Measurements from ENCODE around the gene PGP.
A peak's percentile ranks its signal among the peaks of the same experiment; 100 is the strongest.
"Not testable (repeated sequence)": the region's sequence is repeated elsewhere in the genome, so short reads cannot be mapped to it uniquely, and the experiment has no call there.

PGP gene

DNA sequence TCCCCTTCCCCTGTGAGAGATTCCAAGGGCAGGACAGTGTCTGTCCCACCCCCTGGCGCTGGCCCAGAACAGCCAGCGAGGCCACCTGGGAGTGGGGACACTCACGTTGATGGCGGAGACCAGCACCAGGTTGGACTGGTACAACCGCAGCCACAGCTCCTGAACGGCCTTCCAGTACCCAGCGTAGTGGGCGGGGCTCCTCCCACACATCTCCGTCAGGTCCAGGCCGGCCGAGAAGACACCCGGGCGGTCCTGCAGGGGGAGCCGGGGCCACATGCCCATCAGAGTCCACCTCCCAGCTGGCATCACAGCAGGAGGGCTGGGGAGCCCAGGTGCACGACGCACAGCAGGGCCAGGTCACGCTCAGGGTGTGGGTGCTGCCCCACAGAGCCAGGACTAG is 29.7 kb upstream of the PGP start:
- H3K27ac ChIP-seq: peak overlapping the region; percentile 21
- ChIA-PET POLR2A (ENCODE audit: low non-redundant PET) (no interaction called here), CTCF (no interaction called here)
- no peak for DNase-seq (ENCODE audit: low spot score)
- TF ChIP-seq CTCF (conservative IDR thresholded peaks at IDR 0.05; ENCODE audit: low read depth): no peak

DNA sequence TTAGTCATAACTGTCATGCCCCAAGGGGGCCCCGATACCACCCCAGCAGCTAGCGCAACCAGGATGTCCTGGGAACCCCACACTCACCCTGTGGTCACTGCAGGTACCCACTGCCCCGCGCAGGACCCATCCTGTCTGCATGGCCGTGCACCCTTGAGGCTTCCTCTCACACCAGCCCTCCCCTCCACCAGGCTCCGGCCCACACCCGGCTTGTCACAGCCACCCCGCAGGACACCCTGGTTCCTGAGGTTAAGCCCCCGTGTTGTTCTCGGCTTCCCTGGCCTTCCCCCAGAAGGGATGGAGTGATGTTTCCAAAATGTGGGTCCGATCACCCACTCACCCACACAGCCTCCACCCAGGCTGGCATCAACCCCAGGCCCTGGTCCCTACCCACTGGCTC is 29.1 kb upstream of the PGP start:
- H3K27ac ChIP-seq: peak overlapping the region; percentile 21; the same call in 1 of the 2 replicates
- no peak for TF ChIP-seq CTCF (conservative IDR thresholded peaks at IDR 0.05; ENCODE audit: low read depth)
- ChIA-PET POLR2A (ENCODE audit: low non-redundant PET) (no interaction called here), CTCF (no interaction called here)
- no peak for DNase-seq (ENCODE audit: low spot score)

DNA sequence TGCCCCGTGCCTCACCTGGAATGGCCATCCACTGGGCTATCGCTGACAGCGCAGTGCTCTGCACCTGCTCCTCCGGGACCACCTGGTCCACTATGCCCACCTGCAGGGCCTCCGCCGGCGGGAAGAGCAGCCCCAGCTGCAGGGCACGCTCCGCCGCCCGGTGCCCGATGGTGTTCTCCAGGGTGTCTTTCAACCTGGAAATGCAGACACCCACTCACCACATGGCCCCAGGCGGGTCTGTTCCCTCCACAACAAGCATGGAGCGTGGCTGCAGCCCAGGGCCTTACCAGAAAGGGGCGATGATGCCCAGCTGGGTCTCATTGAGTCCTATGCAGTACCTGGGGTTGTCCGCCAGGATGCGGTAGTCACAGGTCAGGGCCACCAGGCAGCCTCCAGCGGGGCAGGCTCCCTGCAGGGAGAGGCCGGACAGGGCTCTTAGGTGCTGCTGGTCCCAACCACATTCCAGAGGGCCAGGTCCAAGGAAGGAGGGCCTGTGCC is 28.4 kb upstream of the PGP start:
- POLR2A ChIA-PET (ENCODE audit: low non-redundant PET): no interaction called here

GRCh38 chr16:2242598-2242997 is 28.0 kb upstream of the PGP start:
- POLR2A ChIA-PET (ENCODE audit: low non-redundant PET): no interaction called here
- TF ChIP-seq CTCF (conservative IDR thresholded peaks at IDR 0.05; ENCODE audit: low read depth): no peak

More for the DNA sequence above, 28.4 kb upstream of the PGP start:
- CTCF ChIA-PET: interaction anchor here (0.6 to 0.7 kb wide), 2 partner anchors 171 to 606 kb away, joined by 3 read pairs; no protein-coding TSS in a partner anchor
- H3K27ac ChIP-seq: peak overlapping the region; percentile 21; the same call in 1 of the 2 replicates
- TF ChIP-seq CTCF (conservative IDR thresholded peaks at IDR 0.05; ENCODE audit: low read depth): no peak
- no peak for DNase-seq (ENCODE audit: low spot score)

DNA sequence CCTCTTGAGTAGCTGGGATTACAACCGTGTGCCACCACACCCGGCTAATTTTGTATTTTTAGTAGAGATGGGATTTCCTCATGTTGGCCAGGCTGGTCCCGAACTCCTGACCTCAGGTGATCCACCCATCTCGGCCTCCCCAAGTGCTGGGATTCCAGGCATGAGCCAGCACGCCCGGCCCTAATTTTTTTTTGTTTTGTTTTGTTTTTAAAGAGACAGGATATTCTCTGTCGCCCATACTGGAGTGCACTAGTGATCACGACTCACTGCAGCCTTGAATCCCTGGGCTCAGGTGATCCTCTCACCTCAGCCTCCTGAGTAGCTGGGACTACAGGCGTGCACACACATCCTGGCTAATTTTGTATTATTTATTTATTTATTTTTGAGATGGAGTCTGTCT is 25.7 kb upstream of the PGP start:
- peak overlapping the region; percentile 57 for H3K27ac ChIP-seq
- CTCF ChIA-PET: interaction anchor here (0.7 kb wide), 1 partner anchor 237 kb away, joined by 4 read pairs; no protein-coding TSS in a partner anchor
- DNase-seq (ENCODE audit: low spot score); POLR2A ChIA-PET (ENCODE audit: low non-redundant PET): not testable (repeated sequence)

More at GRCh38 chr16:2242598-2242997, 28.0 kb upstream of the PGP start:
- DNase-seq (ENCODE audit: low spot score): no peak
- CTCF ChIA-PET: interaction anchor here (0.6 to 0.7 kb wide), 2 partner anchors 172 to 606 kb away, joined by 3 read pairs; no protein-coding TSS in a partner anchor
- H3K27ac ChIP-seq: peak overlapping the region; percentile 19; the same call in 1 of the 2 replicates

DNA sequence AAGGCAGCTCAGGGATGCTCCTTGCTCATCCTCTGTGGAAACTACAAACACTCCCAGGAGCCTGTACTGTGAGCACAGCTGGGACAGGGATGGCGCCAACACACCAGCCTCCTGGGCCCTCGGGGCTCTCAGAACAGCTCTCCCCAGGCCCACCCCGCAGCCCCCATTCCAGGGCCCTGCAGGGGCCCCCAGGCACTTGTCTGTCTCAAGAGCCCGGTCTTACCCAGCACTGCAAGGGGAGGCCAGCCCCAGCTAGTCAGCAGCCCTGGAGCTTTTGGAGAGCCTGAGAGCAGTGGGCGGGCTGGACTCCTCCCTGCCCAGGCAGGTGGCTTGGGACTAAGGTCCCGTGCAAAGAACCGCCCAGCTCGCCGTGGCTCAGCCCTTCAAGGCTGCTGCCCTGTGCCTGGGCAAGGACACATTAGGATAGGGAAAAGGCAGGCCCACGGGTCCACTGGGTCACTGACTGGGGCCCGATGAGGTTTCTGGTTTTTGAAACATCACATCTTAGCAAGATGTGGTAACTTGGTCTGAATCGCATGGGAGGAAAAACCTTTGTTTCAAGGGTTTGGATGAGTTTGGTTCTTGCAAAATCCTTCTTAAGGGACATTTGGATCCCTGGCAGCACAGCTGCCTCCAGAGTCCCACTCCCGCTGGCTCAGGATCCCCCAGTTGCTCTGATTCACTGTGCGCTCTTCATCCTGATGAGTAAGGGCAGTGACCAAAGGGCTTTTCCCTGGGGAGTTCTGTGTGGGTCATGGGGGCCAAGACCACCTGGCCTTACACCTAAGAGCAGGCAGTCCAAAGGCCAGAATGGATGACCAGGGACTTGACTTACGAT is 24.4 kb upstream of the PGP start:
- POLR2A ChIA-PET (ENCODE audit: low non-redundant PET): interaction anchor here (1.6 kb wide), 1 partner anchor 44 kb away, joined by 3 read pairs; no protein-coding TSS in a partner anchor
- peak overlapping the region; percentile 57 for H3K27ac ChIP-seq
- TF ChIP-seq CTCF (conservative IDR thresholded peaks at IDR 0.05; ENCODE audit: low read depth): no peak
- CTCF ChIA-PET: interaction anchor here (0.5 kb wide), 1 partner anchor 52 kb away, joined by 3 read pairs; no protein-coding TSS in a partner anchor
- DNase-seq (ENCODE audit: low spot score): no peak
